Dermis blood vessel endothelial cell (primary cell): ENCODE measurements around the gene STK38L. TPM values are rescaled to one million over a fixed set of nuclear protein-coding genes. Genes with fewer than 3 reads are reported as not detected.

ENCODE experiments used
- DNase-seq: peaks from one replicate; pipeline ENCODE4 v3.0.0; 2010
- total RNA-seq: library from RNA; depleted of rRNA; stranded (reverse); fragments of >200 nt; gene quantifications from 2 replicates; pipeline ENCODE4 v1.2.3, GENCODE V29; 2014

The STK38L gene
- total RNA-seq, 1 donor from 2014 or later = 91.6 TPM

- DNase-seq = no peak
These were observed 80.4 kb downstream of the STK38L start for GRCh38 chr12:27324530-27324929.

GRCh38 chr12:27330846-27331245, 86.8 kb downstream of the STK38L start:
- no peak for DNase-seq

GRCh38 chr12:27331291-27331926, 87.3 kb downstream of the STK38L start:
- peak; percentile 93 for DNase-seq

GRCh38 chr12:27331927-27332324, 87.8 kb downstream of the STK38L start:
- peak; percentile 27 for DNase-seq

GRCh38 chr12:27332407-27332713, 88.3 kb downstream of the STK38L start:
- no peak for DNase-seq

- peak; percentile 70 for DNase-seq
These were observed 88.8 kb downstream of the STK38L start, which contains the start of gene BMAL2 for GRCh38 chr12:27332714-27333402. TSS of gene BMAL2 (plus strand) at chr12:27332836. CDS start at chr12:27333073, 237 bp downstream.

- peak; percentile 31 for DNase-seq
These were observed 89.4 kb downstream of the STK38L start for GRCh38 chr12:27333403-27334009.

GRCh38 chr12:27334042-27334720, 90.1 kb downstream of the STK38L start:
- no peak for DNase-seq

GRCh38 chr12:27334721-27335082, 90.6 kb downstream of the STK38L start:
- DNase-seq = no peak

GRCh38 chr12:27335364-27336281, 91.5 kb downstream of the STK38L start:
- DNase-seq = no peak

GRCh38 chr12:27336282-27336653, 92.2 kb downstream of the STK38L start:
- no peak for DNase-seq

GRCh38 chr12:27337376-27337775, 93.3 kb downstream of the STK38L start:
- no peak for DNase-seq

- DNase-seq = no peak
These were observed 94.4 kb downstream of the STK38L start for GRCh38 chr12:27338473-27338872.

GRCh38 chr12:27340971-27341370, 96.9 kb downstream of the STK38L start:
- no peak for DNase-seq

GRCh38 chr12:27342536-27342935, 98.5 kb downstream of the STK38L start:
- DNase-seq = no peak

GRCh38 chr12:27343255-27344000, 99.3 kb downstream of the STK38L start:
- peak; percentile 79 for DNase-seq

- no peak for DNase-seq
These were observed 100.2 kb downstream of the STK38L start for GRCh38 chr12:27344246-27344645.

- DNase-seq = no peak
These were observed 100.7 kb downstream of the STK38L start for GRCh38 chr12:27344760-27345159.

- DNase-seq = no peak
These were observed 101.3 kb downstream of the STK38L start for GRCh38 chr12:27345376-27345775.

- no peak for DNase-seq
These were observed 103.7 kb downstream of the STK38L start for GRCh38 chr12:27347779-27348178.

- no peak for DNase-seq
These were observed 107.4 kb downstream of the STK38L start for GRCh38 chr12:27351476-27351875.

- no peak for DNase-seq
These were observed 111.4 kb downstream of the STK38L start for GRCh38 chr12:27355486-27355885.
